Panc1 (cell line): ENCODE measurements around the gene APOC3.

ENCODE experiments used
- POLR2AphosphoS5 ChIP-seq: IDR thresholded peaks from 2 replicates; pipeline ENCODE4 v1.6.1; 2012; ENCODE audit warnings: mild to moderate bottlenecking, low read depth, low read length, moderate library complexity
- SIN3A ChIP-seq: IDR thresholded peaks from 2 replicates; pipeline ENCODE4 v1.6.1; 2012; ENCODE audit warnings: low read depth, mild to moderate bottlenecking, low read length, moderate library complexity, borderline replicate concordance; ENCODE audit not compliant: insufficient read depth
- TCF7L2 ChIP-seq: IDR thresholded peaks from 2 replicates; pipeline ENCODE4 v1.6.1; 2011; ENCODE audit warnings: mild to moderate bottlenecking, low read depth, low read length, inconsistent platforms
- TF ChIP-seq, protein P1 (sequence below): fragments of 450-650 bp; IDR thresholded peaks from 2 replicates; pipeline ENCODE4 v1.5.1; 2017; ENCODE audit warnings: mild to moderate bottlenecking
- TF ChIP-seq, protein P2 (sequence below), 2 experiments: IDR thresholded peaks; 2 replicates each; pipeline ENCODE4 v1.6.1; 2011 to 2012; ENCODE audit warnings: low read depth in 2 of 2, control low read depth in 1 of 2, low read length in 1 of 2, mild to moderate bottlenecking in 1 of 2, moderate library complexity in 1 of 2; ENCODE audit not compliant: insufficient read depth in 1 of 2

DNA sequence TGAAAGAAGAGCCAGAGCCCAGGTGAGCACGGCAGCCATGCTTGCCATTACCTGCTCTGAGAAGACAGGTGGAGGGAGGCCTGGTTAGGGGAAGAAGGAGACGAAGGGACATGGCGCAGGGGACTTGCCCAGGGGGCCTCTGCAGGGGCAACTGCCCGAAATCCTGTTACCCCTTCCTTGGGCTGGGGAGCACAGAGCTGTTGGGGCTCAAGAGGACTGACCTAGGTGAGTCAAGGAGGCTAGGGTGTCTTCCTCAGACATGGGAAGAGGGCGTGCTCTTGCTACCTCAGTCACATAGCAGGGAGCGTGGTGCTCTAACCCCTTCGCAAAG, 37.9 kb upstream of the APOC3 start, which contains the start of gene APOA5:
- TF ChIP-seq, protein P1, sequence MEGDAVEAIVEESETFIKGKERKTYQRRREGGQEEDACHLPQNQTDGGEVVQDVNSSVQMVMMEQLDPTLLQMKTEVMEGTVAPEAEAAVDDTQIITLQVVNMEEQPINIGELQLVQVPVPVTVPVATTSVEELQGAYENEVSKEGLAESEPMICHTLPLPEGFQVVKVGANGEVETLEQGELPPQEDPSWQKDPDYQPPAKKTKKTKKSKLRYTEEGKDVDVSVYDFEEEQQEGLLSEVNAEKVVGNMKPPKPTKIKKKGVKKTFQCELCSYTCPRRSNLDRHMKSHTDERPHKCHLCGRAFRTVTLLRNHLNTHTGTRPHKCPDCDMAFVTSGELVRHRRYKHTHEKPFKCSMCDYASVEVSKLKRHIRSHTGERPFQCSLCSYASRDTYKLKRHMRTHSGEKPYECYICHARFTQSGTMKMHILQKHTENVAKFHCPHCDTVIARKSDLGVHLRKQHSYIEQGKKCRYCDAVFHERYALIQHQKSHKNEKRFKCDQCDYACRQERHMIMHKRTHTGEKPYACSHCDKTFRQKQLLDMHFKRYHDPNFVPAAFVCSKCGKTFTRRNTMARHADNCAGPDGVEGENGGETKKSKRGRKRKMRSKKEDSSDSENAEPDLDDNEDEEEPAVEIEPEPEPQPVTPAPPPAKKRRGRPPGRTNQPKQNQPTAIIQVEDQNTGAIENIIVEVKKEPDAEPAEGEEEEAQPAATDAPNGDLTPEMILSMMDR: no peak
- TF ChIP-seq TCF7L2 (no peak), POLR2AphosphoS5 (no peak), SIN3A (no peak)
- TF ChIP-seq, protein P2, sequence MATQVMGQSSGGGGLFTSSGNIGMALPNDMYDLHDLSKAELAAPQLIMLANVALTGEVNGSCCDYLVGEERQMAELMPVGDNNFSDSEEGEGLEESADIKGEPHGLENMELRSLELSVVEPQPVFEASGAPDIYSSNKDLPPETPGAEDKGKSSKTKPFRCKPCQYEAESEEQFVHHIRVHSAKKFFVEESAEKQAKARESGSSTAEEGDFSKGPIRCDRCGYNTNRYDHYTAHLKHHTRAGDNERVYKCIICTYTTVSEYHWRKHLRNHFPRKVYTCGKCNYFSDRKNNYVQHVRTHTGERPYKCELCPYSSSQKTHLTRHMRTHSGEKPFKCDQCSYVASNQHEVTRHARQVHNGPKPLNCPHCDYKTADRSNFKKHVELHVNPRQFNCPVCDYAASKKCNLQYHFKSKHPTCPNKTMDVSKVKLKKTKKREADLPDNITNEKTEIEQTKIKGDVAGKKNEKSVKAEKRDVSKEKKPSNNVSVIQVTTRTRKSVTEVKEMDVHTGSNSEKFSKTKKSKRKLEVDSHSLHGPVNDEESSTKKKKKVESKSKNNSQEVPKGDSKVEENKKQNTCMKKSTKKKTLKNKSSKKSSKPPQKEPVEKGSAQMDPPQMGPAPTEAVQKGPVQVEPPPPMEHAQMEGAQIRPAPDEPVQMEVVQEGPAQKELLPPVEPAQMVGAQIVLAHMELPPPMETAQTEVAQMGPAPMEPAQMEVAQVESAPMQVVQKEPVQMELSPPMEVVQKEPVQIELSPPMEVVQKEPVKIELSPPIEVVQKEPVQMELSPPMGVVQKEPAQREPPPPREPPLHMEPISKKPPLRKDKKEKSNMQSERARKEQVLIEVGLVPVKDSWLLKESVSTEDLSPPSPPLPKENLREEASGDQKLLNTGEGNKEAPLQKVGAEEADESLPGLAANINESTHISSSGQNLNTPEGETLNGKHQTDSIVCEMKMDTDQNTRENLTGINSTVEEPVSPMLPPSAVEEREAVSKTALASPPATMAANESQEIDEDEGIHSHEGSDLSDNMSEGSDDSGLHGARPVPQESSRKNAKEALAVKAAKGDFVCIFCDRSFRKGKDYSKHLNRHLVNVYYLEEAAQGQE (IDR thresholded peaks at IDR 0.05; ENCODE audit: insufficient read depth in 1 of 2, low read depth in 2 of 2, low read length in 1 of 2): no peak
